Caco-2 (cell line): ENCODE measurements around the gene CLRN3. TPM values are rescaled to one million over a fixed set of nuclear protein-coding genes. Genes with fewer than 3 reads are reported as not detected.

Source experiments
- BruUV-seq: library from RNA; stranded (reverse); fragments of 400-500 nt; replicated peaks from 2 replicates; lab custom pipeline; 2021; lab: Mats Ljungman, UMichigan
- CTCF ChIA-PET: fragments of 300-600 bp; sonication (Branson Sonifier 250); formaldehyde crosslinking; loops from one replicate; lab custom pipeline; 2022; ENCODE audit warnings: antibody characterized with exemption; lab: Charles Lee
- POLR2A ChIA-PET: fragments of 300-600 bp; sonication (Branson Sonifier 250); formaldehyde crosslinking; loops from one replicate; lab custom pipeline; 2022; ENCODE audit warnings: antibody characterized with exemption; lab: Charles Lee
- DNase-seq, 2 experiments: peaks; one replicate each; pipeline versions ENCODE4 v3.0.0 to v3.0.0-alpha.2; 2020 to 2022
- H3K27me3 ChIP-seq: replicated peaks from 2 replicates; pipeline ENCODE4 v1.6.0; 2011; ENCODE audit warnings: low read length; ENCODE audit not compliant: control insufficient read depth, insufficient read depth
- H3K36me3 ChIP-seq: 2 replicates; pipeline ENCODE4 v1.5.1; 2011; ENCODE audit warnings: low read length; ENCODE audit not compliant: control insufficient read depth, insufficient read depth
- H3K4me1 ChIP-seq: fragments of 250-450 bp; sonication (Bioruptor Pico); 2 replicates; pipeline ENCODE4 v1.5.1; 2020; ENCODE audit warnings: mild to moderate bottlenecking
- H3K4me3 ChIP-seq: 2 replicates; pipeline ENCODE4 v1.5.1; 2011; ENCODE audit warnings: low read depth, mild to moderate bottlenecking, control low read depth, low read length
- H3K9me3 ChIP-seq: fragments of 250-450 bp; sonication (Bioruptor Pico); 2 replicates; pipeline ENCODE4 v1.5.1; 2020; ENCODE audit warnings: mild to moderate bottlenecking, moderate library complexity
- H3K27ac Mint-ChIP-seq: one replicate; pipeline ENCODE4 v1.8.0; 2022; ENCODE audit warnings: mixed read lengths; ENCODE audit not compliant: unreplicated experiment
- H3K27me3 Mint-ChIP-seq: one replicate; pipeline ENCODE4 v1.8.0; 2022; ENCODE audit warnings: mixed read lengths; ENCODE audit not compliant: insufficient read depth, unreplicated experiment
- H3K36me3 Mint-ChIP-seq: one replicate; pipeline ENCODE4 v1.8.0; 2022; ENCODE audit warnings: mild to moderate bottlenecking, mixed read lengths; ENCODE audit not compliant: insufficient read depth, unreplicated experiment
- H3K4me1 Mint-ChIP-seq: one replicate; pipeline ENCODE4 v1.8.0; 2022; ENCODE audit warnings: low read depth, mixed read lengths; ENCODE audit not compliant: unreplicated experiment
- H3K4me3 Mint-ChIP-seq: one replicate; pipeline ENCODE4 v1.8.0; 2022; ENCODE audit warnings: mild to moderate bottlenecking, moderate library complexity, mixed read lengths; ENCODE audit not compliant: unreplicated experiment
- H3K9me3 Mint-ChIP-seq: one replicate; pipeline ENCODE4 v1.8.0; 2022; ENCODE audit warnings: mixed read lengths; ENCODE audit not compliant: unreplicated experiment
- CTCF ChIP-seq, 2 experiments: fragments of 200-600 bp in 1 of 2; IDR thresholded peaks; 1 replicate in 1 of 2; 2 replicates in 1 of 2; pipeline versions ENCODE4 v1.5.1 to v1.8.0; 2011 to 2022; ENCODE audit warnings: antibody characterized with exemption in 1 of 2, control low read depth in 1 of 2, inconsistent platforms in 1 of 2, low read depth in 1 of 2, low read length in 1 of 2, mild to moderate bottlenecking in 1 of 2, moderate library complexity in 1 of 2; ENCODE audit not compliant: insufficient read depth in 1 of 2, severe bottlenecking in 1 of 2, unreplicated experiment in 1 of 2
- intact Hi-C: fragments of 100-400 bp; cut with micrococcal nuclease; formaldehyde crosslinking; loops from one replicate; pipeline ENCODE4 v1.10.0; 2022; ENCODE audit not compliant: unreplicated experiment
- total RNA-seq: library from RNA; stranded (reverse); gene quantifications from 2 replicates; pipeline ENCODE4 v1.2.3, GENCODE V29; 2022

The CLRN3 gene
- total RNA-seq, 1 experiment from 2014 or later: 1.1 TPM

- peaks cover 17% of the 10 kb centered on the region for H3K4me1 ChIP-seq
Observed at GRCh38 chr10:127896590-127896989, 3.8 kb upstream of the CLRN3 start.

GRCh38 chr10:127894146-127894545 lies 1.4 kb upstream of the CLRN3 start:
- Mint-ChIP-seq H3K9me3 (no peaks in the 10 kb centered on the region), H3K4me1 (peaks cover 6% of the 10 kb centered on the region), H3K4me3 (no peak overlapping the region), H3K36me3 (no peaks in the 10 kb centered on the region), H3K27me3 (no peaks in the 10 kb centered on the region), H3K27ac (no peak overlapping the region)
- H3K4me1 ChIP-seq: peaks cover 17% of the 10 kb centered on the region
- intact Hi-C loops: loop anchor here (5.0 kb wide), 1 partner anchor 173 kb away; no protein-coding TSS in a partner anchor
- BruUV-seq: no TSS peak
- no peaks in the 10 kb centered on the region for H3K27me3 ChIP-seq
- ChIA-PET CTCF (no interaction called here), POLR2A (no interaction called here)
- no peak for DNase-seq
- H3K9me3 ChIP-seq: no peaks in the 10 kb centered on the region
- TF ChIP-seq CTCF (IDR thresholded peaks at IDR 0.05; ENCODE audit: insufficient read depth in 1 of 2, low read depth in 1 of 2, low read length in 1 of 2, severe bottlenecking in 1 of 2, unreplicated experiment in 1 of 2): no peak
- no peak overlapping the region for H3K4me3 ChIP-seq
- H3K36me3 ChIP-seq: no peaks in the 10 kb centered on the region

More at GRCh38 chr10:127896590-127896989, 3.8 kb upstream of the CLRN3 start:
- Mint-ChIP-seq H3K36me3 (no peaks in the 10 kb centered on the region), H3K9me3 (no peaks in the 10 kb centered on the region), H3K27ac (no peak overlapping the region), H3K4me3 (no peak overlapping the region), H3K27me3 (peaks cover 3% of the 10 kb centered on the region), H3K4me1 (peaks cover 6% of the 10 kb centered on the region)
- H3K36me3 ChIP-seq: no peaks in the 10 kb centered on the region
- DNase-seq: no peak
- CTCF ChIA-PET: no interaction called here
- no peak overlapping the region for H3K4me3 ChIP-seq
- no peak for TF ChIP-seq CTCF (IDR thresholded peaks at IDR 0.05; ENCODE audit: insufficient read depth in 1 of 2, low read depth in 1 of 2, low read length in 1 of 2, severe bottlenecking in 1 of 2, unreplicated experiment in 1 of 2)
- no TSS peak for BruUV-seq
- intact Hi-C loops: no loop called here
- no peaks in the 10 kb centered on the region for H3K9me3 ChIP-seq
- no peaks in the 10 kb centered on the region for H3K27me3 ChIP-seq
- POLR2A ChIA-PET: no interaction called here

- Mint-ChIP-seq H3K4me3 (no peak overlapping the region), H3K36me3 (no peaks in the 10 kb centered on the region), H3K27me3 (no peaks in the 10 kb centered on the region), H3K27ac (no peak overlapping the region), H3K4me1 (peaks cover 6% of the 10 kb centered on the region), H3K9me3 (no peaks in the 10 kb centered on the region)
- H3K27me3 ChIP-seq: no peaks in the 10 kb centered on the region
- ChIA-PET CTCF (no interaction called here), POLR2A (no interaction called here)
- H3K36me3 ChIP-seq: no peaks in the 10 kb centered on the region
- no peak overlapping the region for H3K4me3 ChIP-seq
- no peak for TF ChIP-seq CTCF (IDR thresholded peaks at IDR 0.05; ENCODE audit: insufficient read depth in 1 of 2, low read depth in 1 of 2, low read length in 1 of 2, severe bottlenecking in 1 of 2, unreplicated experiment in 1 of 2)
- intact Hi-C loops: loop anchor here (5.0 kb wide), 1 partner anchor 176 kb away; no protein-coding TSS in a partner anchor
- H3K9me3 ChIP-seq: no peaks in the 10 kb centered on the region
- no TSS peak for BruUV-seq
- no peak for DNase-seq
- H3K4me1 ChIP-seq: peaks cover 21% of the 10 kb centered on the region
Observed at GRCh38 chr10:127890832-127891334, 1.9 kb downstream of the CLRN3 start.
